HG03439 (cell line): ENCODE data around the gene ZEB1.

Experiments
- ATAC-seq: cut with Tn5 transposase; IDR thresholded peaks from one replicate; pipeline ENCODE4 v1.9.1; 2021; ENCODE audit warnings: mild to moderate bottlenecking, moderate library complexity; ENCODE audit not compliant: unreplicated experiment

ZEB1 gene

DNA sequence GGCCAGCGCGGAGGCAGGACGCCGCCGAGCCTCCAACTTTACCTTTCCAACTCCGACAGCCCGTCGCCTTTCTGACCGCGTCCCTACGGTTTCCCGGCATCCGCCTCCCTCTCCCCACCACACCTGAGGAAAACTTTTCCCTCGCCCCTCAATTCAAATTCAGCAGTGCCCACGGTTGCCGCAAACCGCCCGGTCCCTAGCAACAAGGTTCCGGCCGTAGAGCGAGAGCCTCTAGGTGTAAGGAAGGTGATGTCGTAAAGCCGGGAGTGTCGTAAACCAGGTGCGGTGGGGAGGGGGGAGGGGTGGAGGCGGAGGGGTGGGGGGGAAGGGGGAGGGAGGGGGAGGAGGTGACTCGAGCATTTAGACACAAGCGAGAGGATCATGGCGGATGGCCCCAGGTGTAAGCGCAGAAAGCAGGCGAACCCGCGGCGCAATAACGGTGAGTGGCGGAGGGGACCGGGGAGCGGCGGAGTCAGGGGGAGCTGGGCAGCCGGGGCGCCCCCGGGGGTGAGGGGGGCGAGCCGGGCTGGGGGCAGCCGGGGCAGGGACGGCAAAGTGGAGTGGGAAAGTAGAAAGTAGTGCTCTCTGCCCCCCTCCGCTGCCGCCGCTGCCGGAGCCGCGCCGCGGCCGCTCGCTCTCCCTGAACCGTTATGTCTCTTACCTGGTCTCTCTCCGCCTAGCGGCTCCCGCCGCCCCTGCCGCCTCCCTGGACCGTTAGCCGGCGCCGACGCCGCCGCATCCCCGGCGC lies at the start of gene ZEB1:
Gene ZEB1 (plus strand): TSS at position 363 of the 748 bp plus-strand sequence. CDS start 19 bp downstream, at position 382.
- peak; percentile 40 for ATAC-seq

DNA sequence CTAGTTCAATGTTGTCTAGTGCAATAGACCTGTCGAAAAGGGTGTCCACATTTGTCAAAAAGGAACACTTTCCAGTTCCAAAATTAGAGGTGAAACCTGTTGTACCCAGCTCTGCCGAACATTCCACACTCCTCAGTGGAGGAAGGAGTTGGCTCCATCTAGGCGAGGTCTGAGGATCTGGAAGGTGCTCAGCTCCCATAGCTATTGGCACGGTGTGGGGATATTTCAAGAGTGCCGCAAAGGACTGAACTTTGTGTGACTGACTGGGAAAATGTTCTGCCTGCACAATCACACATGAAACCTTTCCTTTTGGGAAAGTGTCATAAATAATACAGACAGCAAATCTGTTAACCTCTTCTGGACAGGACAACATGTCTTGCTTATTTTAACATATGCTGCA lies 48.1 kb upstream of the ZEB1 start:
- ATAC-seq, result no peak

DNA sequence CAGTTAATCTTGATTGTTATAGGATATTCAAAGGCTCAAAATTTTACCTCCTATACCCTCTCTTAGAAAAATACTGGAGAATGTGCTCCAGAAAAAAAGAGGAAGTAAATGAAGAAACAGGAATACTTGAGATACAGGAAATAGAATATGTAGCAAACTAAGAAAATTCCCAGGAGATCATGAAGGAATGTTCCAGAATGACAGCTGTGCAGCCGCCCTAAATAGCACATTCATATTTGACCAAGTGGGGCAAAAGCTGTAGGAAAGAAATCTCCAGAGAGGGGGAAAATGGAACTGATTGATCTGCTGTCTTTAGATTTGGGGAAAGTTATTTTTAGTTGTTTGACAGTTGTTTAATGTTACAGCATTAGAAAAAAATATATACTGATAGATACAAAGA lies 46.2 kb upstream of the ZEB1 start:
- no peak for ATAC-seq

DNA sequence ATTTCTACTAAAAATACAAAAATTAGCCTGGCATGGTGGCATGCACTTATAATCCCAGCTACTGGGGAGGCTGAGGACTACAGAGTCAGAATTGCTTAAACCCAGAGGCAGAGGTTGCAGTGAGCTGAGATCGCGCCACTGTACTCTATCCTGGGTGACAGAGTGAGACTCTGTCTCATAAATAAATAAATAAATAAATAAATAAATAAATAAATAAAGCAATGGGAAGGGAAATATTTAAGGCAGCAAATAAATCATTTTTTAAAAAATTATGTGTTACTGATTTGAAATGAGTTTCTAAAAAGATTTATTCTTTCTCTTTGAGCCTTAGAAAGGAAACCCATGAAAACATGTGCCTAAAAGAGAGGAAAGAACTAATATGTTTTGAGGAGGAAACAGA lies 45.2 kb upstream of the ZEB1 start:
- ATAC-seq, result no peak

DNA sequence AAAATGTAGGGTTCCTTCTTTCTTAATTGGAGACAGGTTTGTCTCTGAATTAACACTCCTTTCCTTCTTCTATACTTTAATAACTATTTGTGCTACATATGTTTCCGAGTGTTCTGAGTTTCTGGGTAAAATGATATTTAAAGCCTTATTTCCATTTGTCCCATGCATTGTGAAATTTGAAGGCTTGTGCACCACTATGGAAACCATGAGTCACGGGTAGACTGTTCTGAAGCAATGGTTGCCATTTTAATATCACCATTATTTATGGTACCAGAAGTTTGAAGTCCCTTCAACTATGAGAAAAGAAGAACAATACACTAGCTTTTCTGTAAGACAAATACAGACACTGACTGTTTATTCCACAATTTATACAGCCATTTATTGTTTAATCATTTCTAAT lies 44.7 kb upstream of the ZEB1 start:
- no peak for ATAC-seq

DNA sequence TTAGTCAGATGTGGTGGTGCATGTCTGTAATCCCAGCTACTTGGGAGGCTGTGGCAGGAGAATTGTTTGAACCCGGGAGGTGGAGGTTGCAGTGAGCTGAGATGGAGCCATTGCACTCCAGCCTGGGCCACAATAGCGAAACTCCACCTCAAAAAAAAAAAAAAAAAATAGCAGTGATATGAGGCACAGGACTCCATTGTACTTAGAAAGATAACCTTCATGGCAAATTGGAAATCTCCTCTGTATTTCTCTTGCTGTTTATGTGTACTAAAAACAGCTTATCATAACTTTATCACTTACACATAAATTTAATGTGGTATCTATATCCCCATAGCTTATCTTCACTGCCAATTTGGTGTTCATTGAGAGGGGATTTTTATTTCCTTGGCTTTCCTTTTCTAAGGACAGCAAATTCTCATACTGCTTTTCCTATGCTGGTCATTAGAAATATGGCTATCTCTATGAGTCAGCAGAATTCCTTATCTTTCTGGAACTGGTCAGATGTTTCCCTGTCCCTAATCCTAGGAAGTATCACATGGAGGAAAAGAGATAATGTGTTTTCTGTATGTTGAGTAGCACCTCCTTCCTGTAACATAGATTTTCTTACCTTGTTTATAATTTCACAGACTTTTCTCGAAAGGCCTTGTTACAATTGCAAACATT lies 40.6 kb upstream of the ZEB1 start:
- ATAC-seq, result no peak

DNA sequence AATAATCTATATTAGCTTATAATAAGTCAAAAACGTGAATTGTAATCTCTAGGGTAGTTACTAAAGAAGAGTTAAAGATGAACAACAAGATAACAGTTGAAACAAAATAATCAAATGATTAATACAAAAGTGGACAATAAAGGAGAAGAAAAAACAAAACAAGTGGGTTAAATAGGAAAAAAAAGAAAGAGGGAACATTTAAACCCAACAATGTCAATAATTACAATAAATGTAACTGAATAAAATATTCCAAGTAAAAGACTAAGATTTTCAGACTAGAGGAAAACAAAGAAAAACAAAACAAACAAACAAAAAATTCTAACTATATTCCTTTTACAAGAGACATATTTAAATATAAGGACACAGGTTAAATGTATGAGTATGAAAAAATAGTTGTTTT lies 38.0 kb upstream of the ZEB1 start:
- no peak for ATAC-seq

DNA sequence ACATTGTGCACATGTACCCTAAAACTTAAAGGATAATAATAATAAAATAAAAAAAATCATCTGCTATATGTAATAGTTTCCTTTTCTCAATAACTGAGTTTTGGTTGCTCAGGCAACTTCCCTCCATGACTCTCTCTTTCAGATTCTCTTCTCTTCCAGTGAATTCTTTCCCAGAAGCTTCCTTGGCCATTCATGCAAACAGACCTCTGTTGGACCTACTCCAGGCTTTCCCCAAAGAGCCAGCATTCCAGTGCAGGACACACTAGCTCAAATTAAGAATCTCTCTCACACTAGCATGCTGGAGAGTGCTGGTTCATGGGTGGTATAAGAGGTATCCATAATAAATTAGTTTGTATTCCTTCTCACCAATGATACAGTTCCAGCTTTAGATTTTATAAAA lies 31.0 kb upstream of the ZEB1 start:
- no peak for ATAC-seq

DNA sequence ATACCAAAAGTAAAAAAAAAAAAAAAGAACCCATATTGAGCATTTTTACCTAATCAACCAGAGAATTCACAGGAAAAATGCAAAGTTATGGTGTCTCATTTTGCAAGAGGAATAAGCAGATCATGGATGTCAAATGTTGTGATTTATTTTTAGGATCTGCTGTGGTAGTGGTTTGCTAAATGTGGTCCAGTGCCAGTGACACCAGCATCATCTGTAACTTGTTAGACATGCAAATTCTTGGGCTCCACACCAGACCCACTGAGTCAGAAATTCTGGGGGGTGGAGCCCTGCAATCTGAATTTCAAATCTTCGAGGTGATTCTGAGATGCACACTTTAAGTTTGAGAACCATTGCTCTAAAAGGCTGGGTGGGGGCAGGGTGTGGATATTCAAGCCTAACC lies 30.1 kb upstream of the ZEB1 start:
- no peak for ATAC-seq

DNA sequence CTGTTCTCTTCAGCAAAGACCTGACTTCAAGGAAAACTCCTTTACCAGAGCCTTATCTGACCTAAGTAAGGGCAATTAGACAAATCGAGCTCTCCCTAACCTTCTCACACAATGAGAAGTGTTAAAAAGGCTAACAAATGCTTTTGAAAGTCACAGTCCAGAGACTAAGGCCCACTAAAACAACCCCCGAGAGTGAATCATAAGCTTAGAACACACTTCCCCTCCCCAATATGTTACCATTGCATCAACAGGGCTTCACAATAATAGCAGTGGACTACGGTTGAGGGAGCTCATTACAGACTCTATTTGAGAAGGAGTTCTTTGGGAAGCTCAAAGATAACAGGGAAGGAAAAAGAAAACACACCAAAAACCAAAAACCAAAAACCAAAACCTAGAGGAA lies 28.6 kb upstream of the ZEB1 start:
- no peak for ATAC-seq

GRCh38 chr10:31291123-31291522 lies 27.9 kb upstream of the ZEB1 start:
- no peak for ATAC-seq

DNA sequence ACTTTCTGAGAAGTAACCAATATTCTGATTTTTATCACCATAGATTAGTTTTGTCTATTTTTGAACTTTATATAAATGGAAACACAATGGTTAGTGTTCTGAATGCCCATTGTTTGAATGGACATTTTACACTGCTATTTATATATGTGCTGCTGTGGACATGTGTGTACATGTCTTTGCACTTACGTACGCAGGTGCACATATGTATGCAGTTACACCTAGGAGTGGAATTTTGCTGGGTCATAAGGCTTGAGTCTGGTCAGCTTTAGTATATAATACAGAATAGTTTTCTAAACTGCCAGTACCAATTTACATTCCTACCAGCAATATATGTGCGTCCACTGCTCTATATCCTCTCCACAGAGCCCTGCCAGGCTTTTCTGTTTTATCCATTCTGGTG lies 24.5 kb upstream of the ZEB1 start:
- no peak for ATAC-seq

- ATAC-seq, result no peak
Measured at GRCh38 chr10:31296754-31297153, 22.3 kb upstream of the ZEB1 start.

DNA sequence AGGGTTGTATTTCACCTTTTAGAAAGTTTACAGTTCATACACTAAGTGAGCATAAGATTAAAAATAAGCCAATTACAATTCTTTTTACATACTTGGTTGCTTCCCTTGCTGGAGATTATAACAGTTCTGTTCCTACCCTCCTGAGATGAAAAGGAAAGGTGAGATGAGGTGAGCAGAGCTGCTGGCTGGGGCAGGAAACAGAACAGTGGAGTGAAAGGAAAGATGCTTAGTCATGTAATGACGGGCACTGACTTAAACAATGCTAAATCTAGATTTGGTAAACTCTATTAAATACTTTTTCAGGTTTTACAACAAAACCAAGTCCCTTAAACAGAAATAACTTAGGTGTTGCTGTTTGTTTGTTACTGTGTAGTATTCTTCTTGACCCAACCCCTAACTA lies 19.9 kb upstream of the ZEB1 start:
- ATAC-seq, result no peak

DNA sequence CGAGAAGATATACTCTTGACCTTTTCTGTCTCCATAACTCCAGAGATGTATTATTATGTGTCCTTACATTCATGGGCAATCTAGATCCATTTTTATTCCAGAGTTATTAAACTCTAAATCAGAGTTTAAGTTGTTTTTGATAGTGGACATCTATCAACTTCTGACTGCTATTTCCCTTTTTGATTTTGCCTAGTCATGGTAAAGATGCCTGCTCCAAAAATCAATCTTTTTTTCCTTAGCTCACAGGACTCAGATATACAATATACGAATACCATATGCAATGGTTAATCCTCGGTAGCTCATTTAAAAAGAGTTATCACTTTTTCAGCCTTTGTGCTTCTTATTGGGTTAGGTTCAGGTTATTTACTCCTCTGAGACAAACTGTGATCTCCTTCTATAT lies 15.8 kb upstream of the ZEB1 start:
- ATAC-seq, result no peak

DNA sequence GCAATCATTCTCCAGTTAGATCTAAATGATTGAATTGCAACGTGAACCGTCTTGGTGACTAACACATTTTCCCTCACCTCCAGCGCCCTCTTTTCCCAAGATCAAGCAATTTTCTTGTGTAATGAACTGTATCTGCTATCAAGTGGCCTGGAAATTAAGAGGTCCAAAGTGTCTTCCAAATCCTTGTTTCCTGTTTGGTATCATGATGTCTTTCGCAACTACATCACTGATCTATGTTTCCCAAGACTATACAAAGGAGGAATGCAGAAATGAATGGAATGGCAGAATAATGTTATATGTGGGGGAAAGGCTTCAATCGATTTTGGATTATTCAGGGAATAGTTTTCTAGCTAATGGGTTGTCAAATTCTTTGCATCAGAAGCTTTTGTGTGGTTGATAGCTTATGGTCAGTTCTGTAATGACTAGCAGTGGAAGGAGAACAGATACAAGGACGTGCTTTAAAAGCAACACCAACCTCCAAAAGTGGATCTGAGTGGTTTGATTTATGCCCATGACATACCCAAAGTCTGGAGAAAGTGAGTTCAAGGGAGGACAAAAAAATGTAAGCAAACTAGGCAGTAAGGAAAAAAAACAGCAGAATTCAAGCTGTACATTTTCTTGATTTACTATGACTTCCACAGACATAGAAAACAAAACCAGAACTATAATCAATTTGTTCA lies 14.6 kb upstream of the ZEB1 start:
- no peak for ATAC-seq

GRCh38 chr10:31313396-31313795 lies 5.6 kb upstream of the ZEB1 start:
- ATAC-seq, result no peak

DNA sequence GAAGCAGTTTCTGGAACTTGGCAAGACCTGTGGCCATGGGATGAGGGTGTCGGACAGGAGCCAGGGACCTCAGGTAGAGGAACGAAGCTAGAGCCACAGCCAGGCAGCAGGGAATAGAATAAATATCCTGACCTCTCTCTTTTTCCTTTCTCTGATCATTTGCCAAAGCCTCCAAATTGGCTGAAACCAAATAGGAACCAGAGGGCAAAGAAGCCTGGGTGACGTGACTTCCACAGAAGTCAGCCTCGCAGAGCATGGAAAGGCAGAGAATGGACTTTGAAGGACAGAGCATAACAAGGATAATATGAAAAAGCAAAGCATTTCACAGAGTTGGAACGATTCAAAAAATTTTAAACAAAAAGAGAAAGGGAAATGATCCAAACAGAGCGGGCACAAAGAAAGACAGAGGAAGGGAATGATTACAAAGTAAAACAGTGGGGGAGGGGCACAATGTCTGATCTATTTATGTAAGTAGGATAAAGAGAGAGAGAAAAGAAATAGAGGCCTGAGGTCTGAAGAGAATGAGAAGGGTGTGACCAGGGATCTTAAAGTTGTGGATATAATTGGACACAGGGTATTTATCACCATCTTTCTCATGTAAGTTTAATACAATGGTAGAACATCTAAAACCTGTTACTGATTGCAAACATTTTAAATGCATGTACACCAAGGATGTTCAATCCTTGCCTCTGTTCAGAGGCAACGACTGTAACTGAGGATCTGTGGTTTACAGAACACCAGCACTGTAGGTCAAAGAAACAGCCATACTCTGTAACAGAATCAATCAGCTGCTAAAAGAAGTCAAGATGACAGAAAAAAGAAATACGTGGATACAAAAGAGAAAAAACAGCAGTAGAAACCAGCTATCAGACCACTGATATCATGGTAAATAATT lies 4.5 kb upstream of the ZEB1 start:
- ATAC-seq, result no peak

DNA sequence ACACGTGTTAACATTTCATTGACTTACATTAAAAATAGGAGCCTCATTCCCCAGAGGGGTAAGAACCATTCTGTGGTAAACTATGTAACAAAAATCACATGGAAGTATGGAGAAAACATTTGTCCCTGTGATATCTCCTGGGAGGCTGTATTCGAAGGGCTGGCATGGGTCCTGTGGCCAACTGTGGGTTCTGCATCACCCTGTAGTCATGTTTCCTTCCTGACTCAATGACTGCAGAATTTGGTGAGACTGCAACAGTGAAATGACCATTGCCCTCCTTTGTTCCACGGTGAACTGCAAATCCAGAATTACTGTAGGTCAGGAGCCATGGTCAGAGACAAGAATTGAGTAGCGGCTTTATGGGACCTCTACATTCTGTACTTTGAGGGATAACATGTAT lies 3.6 kb upstream of the ZEB1 start:
- no peak for ATAC-seq

DNA sequence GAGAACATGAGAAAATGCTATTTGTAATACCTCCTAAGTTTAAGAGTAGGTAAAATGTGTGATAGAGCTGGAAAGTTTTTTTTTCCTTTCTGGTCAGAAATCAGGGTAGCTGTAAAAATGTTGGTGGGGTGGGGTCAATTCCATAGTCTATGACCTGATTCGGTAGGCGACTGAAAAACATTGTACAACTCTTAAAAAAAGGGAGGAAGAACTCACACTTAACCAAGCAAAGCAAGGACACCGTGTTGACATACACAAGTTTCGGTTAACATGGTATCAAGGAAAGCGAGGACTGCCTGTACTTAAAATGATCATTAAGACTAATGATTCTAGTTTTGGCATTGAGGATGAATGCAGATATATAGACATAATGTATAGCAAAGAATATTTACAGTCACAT lies 1.8 kb upstream of the ZEB1 start:
- no peak for ATAC-seq
